ENCODE measurements around the gene TPSD1.

The TPSD1 gene

GRCh38 chr16:1275791-1276579 is 20.1 kb downstream of the TPSD1 start:
- no peak for DNase-seq (ENCODE audit: low read depth, low spot score)
- in situ Hi-C loops (cut with HindIII; ENCODE audit: low sequenced_read_pairs), result no loop called here
- no peak overlapping the region for H3K4me3 ChIP-seq (ENCODE audit: low read depth, low read length)
- no peak for TF ChIP-seq CTCF (IDR thresholded peaks at IDR 0.05; ENCODE audit: low read depth, low read length)

- no peak for DNase-seq (ENCODE audit: low read depth, low spot score)
- no peak overlapping the region for H3K4me3 ChIP-seq (ENCODE audit: low read depth, low read length)
- no peak for TF ChIP-seq CTCF (IDR thresholded peaks at IDR 0.05; ENCODE audit: low read depth, low read length)
- in situ Hi-C loops (cut with HindIII; ENCODE audit: low sequenced_read_pairs), result no loop called here
Observed at GRCh38 chr16:1276580-1276878, 20.7 kb downstream of the TPSD1 start.

- TF ChIP-seq CTCF (IDR thresholded peaks at IDR 0.05; ENCODE audit: low read depth, low read length), result no peak
- DNase-seq (ENCODE audit: low read depth, low spot score), result no peak
- in situ Hi-C loops (cut with HindIII; ENCODE audit: low sequenced_read_pairs), result no loop called here
Observed at GRCh38 chr16:1277151-1277598, 21.3 kb downstream of the TPSD1 start.

GRCh38 chr16:1277617-1278282 is 21.9 kb downstream of the TPSD1 start:
- H3K4me3 ChIP-seq (ENCODE audit: low read depth, low read length), result no peak overlapping the region
- DNase-seq (ENCODE audit: low read depth, low spot score), result no peak
- TF ChIP-seq CTCF (IDR thresholded peaks at IDR 0.05; ENCODE audit: low read depth, low read length), result no peak
- in situ Hi-C loops (cut with HindIII; ENCODE audit: low sequenced_read_pairs), result no loop called here

More at GRCh38 chr16:1277151-1277598, 21.3 kb downstream of the TPSD1 start:
- no peak overlapping the region for H3K4me3 ChIP-seq (ENCODE audit: low read depth, low read length)

GRCh38 chr16:1278477-1278876 is 22.6 kb downstream of the TPSD1 start:
- in situ Hi-C loops (cut with HindIII; ENCODE audit: low sequenced_read_pairs), result no loop called here
- no peak for TF ChIP-seq CTCF (IDR thresholded peaks at IDR 0.05; ENCODE audit: low read depth, low read length)
- DNase-seq (ENCODE audit: low read depth, low spot score), result no peak
- H3K4me3 ChIP-seq (ENCODE audit: low read depth, low read length), result no peak overlapping the region

GRCh38 chr16:1279081-1279944 is 23.4 kb downstream of the TPSD1 start:
- H3K4me3 ChIP-seq (ENCODE audit: low read depth, low read length), result no peak overlapping the region
- in situ Hi-C loops (cut with HindIII; ENCODE audit: low sequenced_read_pairs), result no loop called here
- no peak for DNase-seq (ENCODE audit: low read depth, low spot score)
- TF ChIP-seq CTCF (IDR thresholded peaks at IDR 0.05; ENCODE audit: low read depth, low read length), result no peak
